Uterine smooth muscle cell (primary cell): Measurements from ENCODE around the gene ZGPAT. TPM values are rescaled to one million over a fixed set of nuclear protein-coding genes. Genes with fewer than 3 reads are reported as not detected.

ENCODE experiments used
- total RNA-seq: library from RNA; depleted of rRNA; stranded (reverse); fragments of >200 nt; gene quantifications from 2 replicates; pipeline ENCODE4 v1.2.3, GENCODE V29; 2014

ZGPAT gene
- total RNA-seq = 23.4 and 31.4 TPM in 2 replicates

GRCh38 chr20:63707558-63708300 lies at the start of gene ZGPAT, which contains the start of gene ARFRP1:
ZGPAT (plus strand) TSS chr20:63708039; CDS start chr20:63708581, 542 bp downstream.
ARFRP1 (minus strand) TSS chr20:63707976; CDS start chr20:63707091, 885 bp downstream.

GRCh38 chr20:63696628-63697356 lies 11.0 kb upstream of the ZGPAT start, which contains the start of gene TNFRSF6B:
TNFRSF6B (plus strand) TSS chr20:63696652; CDS start chr20:63696768, 116 bp downstream.

GRCh38 chr20:63735859-63736718 lies 28.2 kb downstream of the ZGPAT start, which contains the start of gene LIME1:
LIME1 (plus strand) TSS chr20:63736664; CDS start chr20:63737550, 886 bp downstream.

GRCh38 chr20:63739130-63740069 lies 31.6 kb downstream of the ZGPAT start, which contains the start of gene SLC2A4RG:
SLC2A4RG (plus strand) TSS chr20:63739776; CDS start chr20:63739913, 137 bp downstream.

Other genes starting within 250 kb of the ZGPAT start
- not detected in 2 replicates for gene KCNQ2, start 235.4 kb upstream of the ZGPAT start, total RNA-seq
- gene EEF1A2, start 209.0 kb upstream of the ZGPAT start, total RNA-seq = 0.33 and 1.9 TPM in 2 replicates
- gene PPDPF, start 187.3 kb upstream of the ZGPAT start, total RNA-seq = 22.7 and 36.0 TPM in 2 replicates
- gene PTK6, start 170.7 kb upstream of the ZGPAT start, total RNA-seq = 0.11 and 0.12 TPM in 2 replicates
- not detected in 2 replicates for gene SRMS, start 160.3 kb upstream of the ZGPAT start, total RNA-seq
- 0.66 and 2.4 TPM in 2 replicates for gene FNDC11, start 153.9 kb upstream of the ZGPAT start, total RNA-seq
- 46.2 and 48.4 TPM in 2 replicates for gene HELZ2, start 133.8 kb upstream of the ZGPAT start, total RNA-seq
- 11.1 and 11.7 TPM in 2 replicates for gene GMEB2, start 80.9 kb upstream of the ZGPAT start, total RNA-seq
- 18.9 and 43.9 TPM in 2 replicates for gene STMN3, start 54.6 kb upstream of the ZGPAT start, total RNA-seq
- 15.9 and 31.5 TPM in 2 replicates for gene RTEL1, start 49.7 kb upstream of the ZGPAT start, total RNA-seq
- gene TNFRSF6B, start 11.4 kb upstream of the ZGPAT start, total RNA-seq = 57.4 and 110 TPM in 2 replicates
- gene ARFRP1, start 63 bp upstream of the ZGPAT start, total RNA-seq = 43.7 and 61.0 TPM in 2 replicates
- 5.2 and 7.0 TPM in 2 replicates for gene LIME1, start 28.6 kb downstream of the ZGPAT start, total RNA-seq
- gene SLC2A4RG, start 31.7 kb downstream of the ZGPAT start, total RNA-seq = 32.0 and 35.4 TPM in 2 replicates
- 11.9 and 16.7 TPM in 2 replicates for gene ZBTB46, start 123.2 kb downstream of the ZGPAT start, total RNA-seq
- gene ABHD16B, start 153.5 kb downstream of the ZGPAT start, total RNA-seq = not detected in 2 replicates
- gene TPD52L2, start 157.2 kb downstream of the ZGPAT start, total RNA-seq = 159 and 171 TPM in 2 replicates
- gene DNAJC5, start 187.1 kb downstream of the ZGPAT start, total RNA-seq = 55.2 and 60.0 TPM in 2 replicates
- 22.4 and 24.0 TPM in 2 replicates for gene UCKL1, start 248.4 kb downstream of the ZGPAT start, total RNA-seq